NCI-H146 treated with DMSO at 0.1 percent for 48 hours (cell line): ENCODE data around the gene NUAK2.

Experiments used
- DNase-seq: peaks from one replicate; lab custom pipeline; 2025; ENCODE audit not compliant: unreplicated experiment; lab: John Stamatoyannopoulos, UW

NUAK2 gene

DNA sequence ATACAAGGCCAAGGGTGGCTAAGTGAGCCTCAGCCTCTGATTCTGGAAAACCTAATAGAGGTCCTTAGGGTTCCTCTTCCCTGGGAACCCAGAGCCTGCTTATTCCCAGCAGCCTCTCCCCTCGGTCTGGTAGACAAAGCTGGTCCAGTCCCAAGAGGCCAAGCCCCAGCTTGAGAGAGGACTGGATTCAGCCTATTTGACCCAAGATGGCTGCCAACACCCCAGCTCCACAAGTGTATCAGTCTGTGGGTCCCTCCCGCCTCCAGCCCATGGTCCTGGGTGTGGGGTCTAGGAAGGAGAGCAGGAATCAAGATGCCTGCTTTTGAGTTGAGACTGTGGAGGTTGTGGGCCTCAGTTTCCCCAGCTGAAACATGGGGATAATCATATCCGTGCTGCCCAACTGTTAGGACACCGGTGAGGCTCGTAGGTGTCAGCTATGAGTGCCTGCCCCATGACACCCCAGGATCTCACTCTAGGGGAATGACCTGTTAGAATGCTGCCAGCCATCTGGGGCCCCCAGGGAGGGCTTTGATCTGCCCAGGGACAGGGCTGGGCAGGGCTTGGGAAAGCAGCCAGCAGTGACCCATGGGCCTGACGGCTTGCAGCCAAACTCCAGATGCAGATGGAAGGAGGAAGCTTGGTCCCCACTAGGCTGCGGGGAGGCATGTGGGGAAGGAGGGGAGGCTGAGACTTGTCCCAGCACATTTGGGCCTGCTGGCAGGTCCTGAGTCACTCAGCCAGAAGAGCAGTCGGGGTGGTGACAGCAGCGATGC is 45.4 kb downstream of the NUAK2 start:
- DNase-seq, result no peak

- DNase-seq, result no peak
Observed at GRCh38 chr1:205275133-205275532, 46.4 kb downstream of the NUAK2 start.

DNA sequence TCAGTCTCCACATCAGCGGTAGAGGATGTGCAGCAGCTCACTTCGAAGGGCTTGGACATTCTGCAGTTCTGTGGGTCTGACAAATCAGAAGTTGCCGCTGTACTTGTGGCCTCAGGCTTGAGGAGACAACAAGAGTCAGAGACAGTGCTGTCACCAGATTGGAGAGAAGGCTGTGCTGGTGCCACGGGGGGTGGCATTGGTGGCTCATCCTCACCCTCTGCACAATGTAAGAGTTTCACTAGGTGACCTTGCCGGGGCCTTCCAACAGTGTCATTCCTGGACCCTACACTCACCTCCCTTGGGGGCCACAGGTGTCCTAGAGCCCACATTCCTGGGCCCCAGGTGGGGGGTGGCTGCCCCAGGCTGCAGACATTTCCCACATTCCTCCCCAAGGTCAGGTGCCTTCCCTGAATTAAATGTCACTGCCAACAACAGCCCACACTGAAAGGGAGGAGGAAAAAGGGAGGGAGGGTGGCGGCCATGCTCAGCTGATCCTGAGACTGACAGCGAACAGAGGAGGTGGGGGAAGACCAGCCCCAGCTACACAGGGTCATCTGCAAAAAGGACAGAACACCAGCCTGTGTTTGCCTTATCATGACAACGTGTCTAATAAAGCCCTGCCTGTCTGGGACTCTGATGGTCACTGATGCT is 47.4 kb downstream of the NUAK2 start:
- no peak for DNase-seq

GRCh38 chr1:205273551-205273982 is 48.0 kb downstream of the NUAK2 start:
- peak; percentile 70 for DNase-seq

DNA sequence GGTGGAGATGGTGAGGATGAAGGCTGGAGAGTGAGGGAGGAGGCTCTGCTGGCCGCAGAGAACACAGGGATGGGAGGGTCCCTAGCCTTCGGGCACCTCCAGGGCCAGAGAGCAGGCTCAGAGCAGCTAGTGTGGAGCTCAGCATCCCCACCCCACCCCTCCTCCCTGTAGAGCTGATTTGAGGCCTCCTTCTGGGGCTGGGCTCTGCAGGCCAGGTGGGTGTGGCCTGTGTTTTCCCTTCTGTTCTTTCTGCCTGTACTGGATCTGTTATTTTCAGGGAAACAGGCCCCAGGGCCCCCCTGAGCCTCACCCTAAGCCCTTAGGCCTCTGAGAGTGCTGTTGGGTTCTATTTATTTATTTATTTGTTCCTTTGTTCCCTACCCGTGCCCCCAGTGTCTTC is 49.0 kb downstream of the NUAK2 start:
- DNase-seq, result no peak

DNA sequence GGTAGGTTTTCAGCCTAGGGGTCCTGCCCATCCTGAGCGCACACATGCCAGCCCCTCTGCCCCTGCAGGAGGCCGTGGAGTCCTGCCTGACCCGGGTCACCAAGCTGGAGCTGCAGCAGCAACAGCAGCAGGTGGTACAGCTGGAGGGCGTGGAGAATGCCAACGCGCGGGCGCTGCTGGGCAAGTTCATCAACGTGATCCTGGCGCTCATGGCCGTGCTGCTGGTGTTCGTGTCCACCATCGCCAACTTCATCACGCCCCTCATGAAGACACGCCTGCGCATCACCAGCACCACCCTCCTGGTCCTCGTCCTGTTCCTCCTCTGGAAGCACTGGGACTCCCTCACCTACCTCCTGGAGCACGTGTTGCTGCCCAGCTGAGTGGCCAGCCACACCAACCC is 49.8 kb downstream of the NUAK2 start:
- DNase-seq, result no peak

- DNase-seq, result no peak
Observed at GRCh38 chr1:205271277-205271676, 50.3 kb downstream of the NUAK2 start.

- no peak for DNase-seq
Observed at GRCh38 chr1:205270764-205271163, 50.8 kb downstream of the NUAK2 start.

- DNase-seq, result no peak
Observed at GRCh38 chr1:205270271-205270670, 51.3 kb downstream of the NUAK2 start.

DNA sequence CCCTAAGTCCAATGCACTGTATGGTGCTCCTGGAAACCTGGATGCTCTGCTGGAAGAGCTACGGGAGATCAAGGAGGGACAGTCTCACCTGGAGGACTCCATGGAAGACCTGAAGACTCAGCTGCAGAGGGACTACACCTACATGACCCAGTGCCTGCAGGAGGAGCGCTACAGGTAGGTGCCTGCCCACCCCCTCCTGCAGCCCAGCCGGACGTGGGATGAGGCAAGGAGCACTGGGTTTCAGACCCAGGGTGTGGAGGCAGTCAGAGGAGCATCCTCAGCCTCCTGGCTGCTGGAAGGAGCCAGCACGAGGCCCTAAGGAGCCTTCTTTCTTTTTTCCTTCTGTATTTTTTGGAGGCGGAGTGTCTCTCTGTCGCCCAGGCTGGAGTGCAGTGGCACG is 51.8 kb downstream of the NUAK2 start:
- no peak for DNase-seq

- DNase-seq, result no peak
Observed at GRCh38 chr1:205268846-205269680, 52.5 kb downstream of the NUAK2 start.

GRCh38 chr1:205267306-205267902 is 54.1 kb downstream of the NUAK2 start:
- DNase-seq, result no peak

DNA sequence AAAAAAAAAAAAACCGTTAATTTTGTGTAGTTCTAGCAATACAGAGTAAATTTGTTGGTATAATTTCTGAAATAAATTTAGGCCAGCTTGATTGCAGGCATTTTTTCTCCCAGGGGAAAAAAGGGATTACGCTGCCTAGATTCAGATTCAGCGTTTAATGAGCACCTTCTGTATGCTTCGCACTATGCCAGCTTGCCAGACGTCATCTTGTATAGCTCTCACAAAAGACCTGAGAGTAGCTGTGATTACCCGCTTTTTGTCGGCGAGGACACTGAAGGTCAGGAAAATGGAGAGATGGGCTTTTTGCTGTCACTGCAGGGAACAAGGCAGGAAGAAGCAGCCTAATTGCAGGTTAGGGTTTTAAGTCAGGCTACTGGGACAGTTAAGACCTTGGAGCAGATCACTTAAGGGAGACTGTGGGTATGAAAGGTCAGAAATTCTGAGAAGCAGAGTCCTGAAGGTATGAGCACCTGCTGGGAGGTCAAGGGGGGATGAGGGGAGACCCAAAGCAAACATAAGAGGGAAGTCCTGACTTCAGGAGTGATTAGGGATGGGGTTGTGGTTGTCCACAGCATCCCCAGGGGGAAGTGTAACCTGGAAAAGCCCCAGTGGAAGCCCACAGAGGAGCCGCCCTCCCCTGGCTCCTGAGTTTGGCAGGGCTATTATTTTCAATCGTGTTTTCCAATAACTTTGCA is 54.8 kb downstream of the NUAK2 start:
- no peak for DNase-seq

DNA sequence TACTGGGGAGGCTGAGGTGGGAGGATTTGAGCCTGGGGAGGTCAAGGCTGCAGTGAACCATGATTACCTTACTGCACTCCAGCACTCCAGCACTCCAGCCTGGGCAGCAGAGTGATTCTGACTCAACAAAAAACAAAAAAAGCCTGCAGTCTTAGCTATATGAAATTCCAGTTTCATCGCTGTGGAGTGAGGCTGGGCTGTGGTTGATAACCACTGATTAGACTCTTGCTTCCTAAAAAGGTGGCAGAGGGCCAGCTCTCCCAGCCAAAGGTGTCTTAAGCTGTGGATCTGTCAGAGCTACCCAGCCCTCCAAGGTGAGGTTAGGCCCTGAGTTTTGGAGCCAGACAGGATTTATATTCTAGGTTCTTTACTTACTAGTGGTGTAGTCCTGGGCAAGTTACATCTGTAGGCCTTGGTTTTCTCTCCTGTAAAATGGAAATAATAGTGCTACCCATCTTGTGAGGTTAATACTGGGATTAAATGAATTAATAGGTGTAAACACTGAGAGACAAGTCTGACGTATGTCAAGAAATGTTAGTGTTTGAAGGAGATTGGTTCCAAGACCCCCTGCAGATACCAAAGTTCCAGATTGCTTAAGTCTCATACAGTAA is 57.9 kb downstream of the NUAK2 start:
- DNase-seq, result no peak

DNA sequence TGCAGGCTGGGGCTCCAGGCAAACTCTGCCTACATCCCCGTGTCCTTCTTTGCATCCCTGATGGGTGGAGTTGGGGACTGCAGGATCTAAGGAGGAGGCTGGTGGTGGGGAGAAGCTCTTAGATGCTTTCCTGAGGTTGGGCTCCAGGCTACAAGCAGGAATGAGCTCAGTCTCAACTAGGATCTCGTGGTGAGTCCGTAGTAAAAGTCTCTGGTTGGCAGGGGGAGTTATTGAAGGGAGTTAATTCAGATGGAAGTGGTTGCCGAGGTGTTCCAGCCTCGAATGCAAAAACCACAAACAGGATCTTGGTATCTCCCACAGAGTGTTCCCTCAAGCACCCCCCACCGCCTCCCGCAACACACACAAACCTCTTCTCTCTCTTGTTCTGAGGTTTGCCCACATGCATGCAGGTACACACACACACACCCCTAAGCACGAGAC is 58.8 kb downstream of the NUAK2 start:
- no peak for DNase-seq

DNA sequence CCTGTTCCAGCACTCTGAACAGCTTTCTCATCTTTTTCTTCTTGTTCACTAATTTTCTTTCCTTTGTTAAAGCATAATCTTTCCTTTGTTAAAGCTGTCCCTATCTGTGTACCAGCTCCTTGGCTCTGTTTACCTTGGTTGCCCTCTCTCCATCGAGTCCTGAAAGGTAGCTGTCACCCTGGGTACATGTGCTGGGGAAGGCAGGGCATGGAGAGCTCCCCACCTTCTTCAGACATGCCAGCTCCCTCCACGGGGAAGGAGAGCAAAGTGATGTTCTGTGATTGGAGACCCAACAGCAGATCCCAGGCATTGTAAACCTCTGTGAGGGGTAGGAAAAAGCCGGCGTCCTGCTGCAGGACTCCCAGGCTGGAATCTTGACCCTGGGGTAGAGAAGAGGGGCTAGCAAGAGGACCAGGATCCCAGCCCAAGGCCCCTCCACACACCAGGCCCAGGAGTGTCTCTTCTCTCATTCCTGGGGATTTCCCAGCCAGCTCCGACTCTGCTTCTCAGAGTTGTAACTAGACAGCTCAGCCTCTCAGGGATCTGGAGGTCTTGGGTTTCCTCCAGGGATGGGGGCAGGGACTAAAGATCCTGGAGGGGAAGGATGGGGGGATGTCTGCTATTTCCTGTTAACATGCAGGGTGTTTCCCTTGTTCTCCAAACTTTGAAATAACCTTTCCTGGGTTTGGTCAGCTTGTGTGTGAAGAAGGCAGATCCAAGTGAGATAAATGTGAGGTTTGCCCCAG is 59.4 kb downstream of the NUAK2 start:
- no peak for DNase-seq

GRCh38 chr1:205260948-205261732 is 60.4 kb downstream of the NUAK2 start:
- no peak for DNase-seq

DNA sequence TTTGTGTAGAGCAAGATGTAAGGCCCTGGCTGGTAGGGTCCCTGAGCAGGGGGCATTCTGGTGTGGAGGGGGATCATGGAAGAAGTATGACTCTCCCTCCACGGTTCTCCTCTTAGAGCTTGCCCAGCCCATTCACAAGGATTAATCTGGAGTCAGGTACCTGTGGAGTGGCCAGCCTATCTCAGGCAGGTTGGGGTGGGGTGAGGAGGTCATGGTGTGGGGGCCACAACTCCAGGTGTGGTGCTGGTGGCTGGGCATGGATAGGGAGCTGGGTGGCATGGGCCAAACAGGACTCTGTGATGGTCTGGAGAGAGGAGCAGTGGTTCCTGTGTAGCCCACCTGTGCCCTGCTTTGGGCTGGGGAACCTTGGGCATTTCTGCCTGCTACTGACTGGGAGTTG is 61.5 kb downstream of the NUAK2 start:
- DNase-seq, result no peak

GRCh38 chr1:205259324-205259832 is 62.2 kb downstream of the NUAK2 start:
- no peak for DNase-seq
